SH-SY5Y (cell line): ENCODE measurements around the gene OR2A12.

Source experiments
- GATA2 ChIP-seq: IDR thresholded peaks from 2 replicates; pipeline ENCODE4 v1.6.1; 2011; ENCODE audit warnings: mild to moderate bottlenecking, low read depth, low read length
- GATA3 ChIP-seq: IDR thresholded peaks from 2 replicates; pipeline ENCODE4 v1.6.1; 2011; ENCODE audit warnings: low read depth, mild to moderate bottlenecking, low read length, moderate library complexity

The OR2A12 gene, protein sequence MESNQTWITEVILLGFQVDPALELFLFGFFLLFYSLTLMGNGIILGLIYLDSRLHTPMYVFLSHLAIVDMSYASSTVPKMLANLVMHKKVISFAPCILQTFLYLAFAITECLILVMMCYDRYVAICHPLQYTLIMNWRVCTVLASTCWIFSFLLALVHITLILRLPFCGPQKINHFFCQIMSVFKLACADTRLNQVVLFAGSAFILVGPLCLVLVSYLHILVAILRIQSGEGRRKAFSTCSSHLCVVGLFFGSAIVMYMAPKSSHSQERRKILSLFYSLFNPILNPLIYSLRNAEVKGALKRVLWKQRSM

DNA sequence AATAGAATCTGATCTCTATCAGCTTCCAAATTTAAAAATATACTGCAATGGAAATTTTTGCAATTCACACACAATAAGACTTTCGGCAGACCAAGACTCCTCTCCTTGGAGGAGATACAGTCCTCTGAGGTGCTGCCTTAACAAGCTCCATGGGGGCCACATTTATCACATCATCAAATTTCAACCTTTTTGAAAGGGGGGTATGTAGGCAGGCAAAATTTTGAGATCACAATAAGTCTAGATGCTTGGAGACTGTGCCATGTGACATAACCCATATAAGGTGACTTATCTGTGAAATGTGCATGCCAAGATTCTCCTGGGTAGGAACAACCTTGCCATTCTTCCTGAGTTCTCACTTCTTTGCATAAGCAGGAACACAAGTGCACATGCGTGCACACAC, at the start of gene OR2A12:
TSS of gene OR2A12 (plus strand) at position 301 of the 400 bp plus-strand sequence. CDS start 8,830 bp downstream, outside the sequence.
- TF ChIP-seq GATA2, result no peak

DNA sequence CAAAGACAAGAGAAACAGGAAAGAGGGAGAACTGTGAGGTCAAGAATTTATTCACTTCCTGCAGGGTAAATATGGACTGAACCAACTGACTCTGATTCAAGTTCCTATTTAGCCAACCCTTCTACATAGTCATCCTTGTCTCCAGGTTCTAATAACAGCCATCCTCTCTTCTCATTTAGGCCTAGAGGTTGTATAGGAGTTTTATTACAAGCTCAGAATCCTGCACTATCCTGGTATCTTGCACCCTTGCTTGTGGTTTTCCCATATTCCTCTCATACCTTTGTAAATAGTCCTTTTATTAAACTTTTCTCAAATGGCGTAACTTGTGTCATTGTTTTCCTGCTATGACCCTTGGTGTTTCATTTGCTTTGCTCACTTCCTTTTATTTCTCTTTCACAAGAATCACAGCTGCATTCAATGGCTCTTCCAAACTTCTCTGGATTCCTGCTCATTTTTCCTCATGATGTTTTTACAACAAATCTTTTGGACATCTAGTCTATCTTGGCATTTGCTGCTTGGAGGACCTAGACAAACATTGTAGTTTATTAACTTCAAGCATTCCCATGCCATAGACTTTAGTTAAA, 49.7 kb upstream of the OR2A12 start:
- TF ChIP-seq GATA2, result no peak
- TF ChIP-seq GATA3, result no peak

DNA sequence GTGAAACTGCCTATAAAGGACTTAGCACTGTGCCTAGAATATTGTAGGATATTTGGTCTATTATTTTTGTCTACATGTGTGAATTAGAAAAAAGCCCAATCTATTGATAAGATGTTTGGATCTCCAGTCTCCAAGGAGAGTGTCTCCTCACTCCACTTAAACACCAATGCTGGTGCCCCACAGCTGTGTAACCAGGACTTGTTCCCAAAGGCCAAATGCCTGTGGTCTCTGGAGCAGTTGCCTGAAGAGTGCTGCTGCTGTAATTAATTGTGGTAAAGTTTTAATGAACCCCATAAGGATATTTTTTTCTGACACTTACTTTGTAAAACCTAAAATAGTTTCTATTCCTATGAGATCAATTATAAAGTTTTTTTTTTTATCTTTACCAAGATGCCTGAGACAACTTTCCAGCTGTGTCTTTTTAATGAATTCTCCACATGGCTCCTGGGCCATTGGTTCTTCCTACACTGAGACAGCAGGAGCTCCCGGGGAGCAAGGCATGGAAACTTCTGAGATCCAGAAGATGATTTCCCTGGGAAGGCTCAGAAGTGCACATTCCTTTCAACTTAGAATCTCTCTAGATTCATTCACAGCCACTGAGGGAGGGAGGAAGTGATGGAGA, 48.6 kb upstream of the OR2A12 start:
- TF ChIP-seq GATA2, result no peak
- TF ChIP-seq GATA3, result no peak

DNA sequence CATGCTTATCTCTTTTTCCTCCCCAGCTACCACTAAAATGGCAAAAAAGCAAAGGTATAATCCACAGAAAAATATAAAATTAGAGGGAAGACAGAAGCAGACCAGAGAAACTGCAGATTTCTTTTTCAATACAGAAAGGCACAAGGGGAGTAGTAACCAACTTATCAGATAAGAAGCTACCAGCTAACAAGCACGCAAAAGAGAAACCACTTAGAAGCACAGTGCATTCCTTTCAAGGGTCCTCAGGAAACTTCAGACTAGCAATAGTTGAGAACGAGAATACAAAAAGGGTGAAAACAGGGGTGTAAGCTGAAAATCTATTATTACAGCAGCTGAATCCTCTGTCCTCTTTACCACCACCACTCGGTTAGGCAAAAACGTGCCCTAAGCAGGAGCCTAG, 47.2 kb upstream of the OR2A12 start:
- TF ChIP-seq GATA3, result no peak
- TF ChIP-seq GATA2, result no peak

DNA sequence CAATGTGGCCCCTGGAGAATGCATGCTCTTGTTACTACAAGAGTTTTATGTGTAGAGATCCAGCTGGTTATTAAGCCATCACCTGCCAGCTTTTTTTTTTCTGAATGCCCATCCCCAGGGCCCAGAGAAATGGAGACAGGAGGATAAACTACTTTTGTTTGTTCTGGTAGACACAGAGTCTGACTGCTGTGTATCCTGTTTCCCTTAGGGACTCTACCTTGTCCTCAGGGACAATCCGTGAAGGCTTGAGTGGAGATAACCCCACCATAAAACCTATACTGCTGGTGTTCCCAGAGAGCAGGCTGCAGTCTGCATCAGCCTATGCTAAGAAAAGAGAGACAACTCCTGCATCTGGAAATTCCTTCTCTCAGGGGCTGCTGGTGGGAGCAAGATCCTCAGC, 37.4 kb upstream of the OR2A12 start, which contains the start of gene OR2A5:
TSS of gene OR2A5 (plus strand) at position 301 of the 400 bp plus-strand sequence. CDS start 1,454 bp downstream, outside the sequence.
- TF ChIP-seq GATA2 (no peak), GATA3 (no peak)

DNA sequence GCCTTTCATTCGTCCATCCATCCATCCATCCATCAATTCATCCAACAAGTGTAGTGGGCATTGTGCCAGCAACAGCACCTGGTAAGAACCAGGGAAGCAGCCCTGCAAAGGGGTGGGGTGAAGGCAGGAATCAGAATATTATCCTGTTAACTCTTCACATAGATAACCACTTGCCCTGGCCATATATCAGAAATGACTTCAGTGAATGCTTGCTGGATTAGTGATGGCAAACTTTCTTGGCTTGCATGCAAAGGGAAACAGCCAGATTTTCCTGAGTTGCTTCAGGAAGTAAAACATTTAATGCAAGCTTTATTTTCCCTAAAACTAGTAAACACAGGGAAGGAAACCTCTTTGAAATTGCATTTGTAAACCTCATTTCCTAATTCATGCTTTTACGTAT, 36.6 kb upstream of the OR2A12 start:
- TF ChIP-seq GATA3, result no peak

DNA sequence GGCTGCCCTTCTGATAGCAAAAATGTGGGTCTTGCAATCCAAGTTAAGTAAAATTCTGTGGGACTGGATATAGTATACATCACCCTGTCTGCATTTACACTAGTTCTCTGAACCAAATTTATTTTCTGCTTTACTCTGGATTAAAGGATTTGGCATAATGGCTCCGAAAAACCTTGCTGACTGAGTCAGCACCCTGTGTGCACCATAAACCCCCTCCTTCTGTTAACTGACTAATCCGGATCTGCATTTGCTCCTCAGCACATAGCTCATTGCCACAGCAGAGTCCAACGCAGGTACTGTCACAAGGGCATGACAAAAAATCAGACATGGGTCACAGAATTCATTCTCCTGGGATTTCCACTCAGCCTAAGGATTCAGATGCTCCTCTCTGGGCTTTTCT, 36.0 kb upstream of the OR2A12 start:
- no peak for TF ChIP-seq GATA2

DNA sequence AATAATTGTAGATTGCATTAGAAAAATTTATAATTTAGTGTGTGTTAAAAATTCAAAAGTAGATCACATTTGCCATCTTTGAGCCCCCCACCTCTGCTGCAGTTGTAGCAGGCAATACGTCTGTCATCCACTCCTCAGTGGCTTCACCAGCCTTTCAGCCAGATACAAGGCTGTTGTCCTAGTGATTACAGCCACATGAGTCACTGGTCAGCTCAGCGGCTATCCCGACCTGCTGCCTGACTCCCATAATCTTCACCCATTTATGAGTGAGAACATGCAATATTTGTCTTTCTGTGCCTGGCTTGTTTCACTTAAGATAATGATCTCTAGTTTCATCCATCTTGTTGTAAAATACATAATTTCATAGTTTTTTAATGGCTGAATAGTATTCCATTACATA, 28.1 kb upstream of the OR2A12 start:
- TF ChIP-seq GATA3, result no peak
- no peak for TF ChIP-seq GATA2

DNA sequence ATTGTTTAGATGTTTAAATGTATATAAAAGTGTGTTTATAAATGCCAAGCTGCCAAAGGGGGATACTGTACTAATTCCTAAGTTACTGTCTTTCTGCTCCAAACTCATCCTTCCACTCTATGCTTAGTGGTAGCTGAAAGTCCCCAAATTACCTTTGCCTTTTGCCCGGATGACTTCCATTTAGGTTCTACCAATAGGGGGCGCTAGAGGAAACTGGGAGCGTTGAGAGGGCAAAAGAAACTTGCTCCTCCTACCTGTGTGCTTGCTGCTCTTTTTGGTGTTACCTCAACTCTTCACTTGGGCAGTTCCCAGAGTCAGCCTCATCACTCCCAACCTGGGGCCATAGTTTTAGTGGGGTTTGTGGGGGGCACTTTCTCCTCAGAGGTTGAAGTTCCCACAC, 22.4 kb upstream of the OR2A12 start:
- no peak for TF ChIP-seq GATA2
- TF ChIP-seq GATA3, result no peak

DNA sequence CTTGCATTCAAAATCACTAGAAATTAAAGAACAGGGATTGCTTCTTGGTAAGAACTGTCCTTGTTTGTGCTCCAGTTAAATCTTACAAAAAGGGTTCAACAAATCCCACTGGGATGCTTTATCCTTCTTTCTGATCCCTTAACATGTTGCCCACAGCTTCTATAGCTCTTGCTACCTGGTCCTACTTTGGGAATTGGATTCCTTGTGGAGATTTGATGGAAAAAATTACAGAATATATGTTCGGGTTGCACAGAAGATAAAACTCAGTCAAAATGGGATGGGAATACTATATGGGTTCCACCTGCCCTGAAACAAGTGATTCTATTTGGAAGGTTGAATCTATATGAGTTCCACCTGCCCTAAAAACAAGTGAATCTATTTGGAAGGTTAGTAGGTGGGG, 16.6 kb upstream of the OR2A12 start, which contains the start of gene OR2A25:
TSS of gene OR2A25 (plus strand) at position 301 of the 400 bp plus-strand sequence. CDS start 4,409 bp downstream, outside the sequence.
- TF ChIP-seq GATA2 (no peak), GATA3 (no peak)

DNA sequence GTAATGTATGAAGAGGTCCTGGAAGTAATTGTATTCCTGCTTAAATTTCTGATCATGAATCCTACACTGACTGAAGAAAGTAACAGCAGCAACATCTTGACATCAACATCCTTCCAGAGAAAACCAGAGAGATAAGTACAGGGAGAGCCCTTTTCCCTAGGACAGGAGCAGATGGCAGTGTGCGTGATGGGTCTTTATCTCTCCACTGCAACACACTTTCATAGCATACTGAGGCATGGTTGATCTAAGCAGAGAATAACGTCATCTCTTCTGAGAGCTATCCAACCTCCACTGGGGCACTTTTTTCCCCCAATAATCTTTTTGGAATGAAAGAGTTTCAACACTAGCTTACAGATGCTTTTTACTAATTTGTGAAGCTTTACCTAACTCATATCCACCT, 16.1 kb upstream of the OR2A12 start:
- TF ChIP-seq GATA3 (no peak), GATA2 (no peak)

DNA sequence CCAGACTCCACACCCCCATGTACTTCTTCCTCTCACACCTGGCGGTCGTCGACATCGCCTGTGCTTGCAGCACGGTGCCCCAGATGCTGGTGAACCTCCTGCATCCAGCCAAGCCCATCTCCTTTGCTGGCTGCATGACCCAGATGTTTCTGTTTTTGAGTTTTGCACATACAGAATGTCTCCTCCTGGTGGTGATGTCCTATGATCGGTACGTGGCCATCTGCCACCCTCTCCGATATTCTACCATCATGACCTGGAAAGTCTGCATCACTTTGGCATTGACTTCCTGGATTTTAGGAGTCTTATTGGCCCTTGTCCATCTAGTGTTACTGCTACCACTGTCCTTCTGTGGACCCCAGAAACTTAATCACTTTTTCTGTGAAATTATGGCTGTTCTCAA, 11.7 kb upstream of the OR2A12 start:
- TF ChIP-seq GATA2 (no peak), GATA3 (no peak)

DNA sequence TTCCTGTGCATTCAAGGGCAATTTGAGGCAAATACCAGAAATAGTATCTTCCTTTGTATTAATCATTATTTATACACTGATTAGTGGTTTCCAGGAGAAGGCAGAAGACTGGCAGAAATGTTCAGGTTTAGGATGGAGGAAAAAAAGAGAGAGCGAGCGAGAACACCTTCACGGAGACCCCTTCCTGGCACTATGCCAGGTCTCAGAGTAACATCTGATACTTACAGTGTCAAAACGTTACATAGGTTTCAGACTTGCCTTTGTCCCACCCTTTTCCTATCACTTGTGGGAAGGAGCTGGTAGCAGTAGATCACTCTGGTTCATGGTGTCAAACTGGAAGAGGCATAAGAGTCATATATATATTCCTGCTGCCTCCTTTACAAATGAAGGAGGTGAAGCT, 652 bp downstream of the OR2A12 start:
- TF ChIP-seq GATA3 (no peak), GATA2 (no peak)

DNA sequence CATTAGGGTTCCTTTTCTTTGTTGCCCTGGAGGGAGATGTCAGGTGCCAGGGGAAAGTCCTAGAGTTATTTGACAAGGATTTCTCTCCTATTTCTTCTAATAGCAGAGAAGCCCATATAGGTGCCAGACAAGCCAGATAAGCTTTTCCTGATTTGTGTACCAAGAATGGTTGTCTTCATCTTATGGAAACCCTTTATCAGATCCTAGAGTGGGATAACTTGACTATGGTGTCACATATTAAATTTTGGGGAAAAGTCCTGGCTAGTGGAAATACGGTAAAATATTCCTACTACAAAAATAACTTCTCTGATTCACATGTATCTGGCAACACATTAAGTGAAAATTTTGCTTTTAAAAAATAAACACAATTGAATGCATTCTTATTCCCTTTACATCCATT, 1.2 kb downstream of the OR2A12 start:
- TF ChIP-seq GATA3, result no peak
- TF ChIP-seq GATA2, result no peak

DNA sequence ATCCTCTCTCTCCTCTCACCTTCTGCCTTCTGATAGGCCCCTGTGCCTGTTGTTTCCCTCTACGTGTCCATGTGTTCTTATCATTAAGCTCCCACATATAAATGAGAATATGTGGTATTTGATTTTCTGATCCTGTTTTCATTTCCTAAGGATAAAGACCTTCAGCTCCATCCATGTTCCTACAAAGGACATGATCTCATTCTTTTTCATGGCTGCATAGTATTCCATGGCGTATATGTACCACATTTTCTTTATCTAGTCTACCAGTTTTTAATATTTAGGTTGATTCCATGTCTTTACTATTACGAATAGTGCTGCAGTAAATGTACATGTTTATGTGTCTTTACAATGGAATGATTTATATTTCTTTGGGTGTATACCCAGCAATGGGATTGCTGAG, 4.6 kb downstream of the OR2A12 start:
- TF ChIP-seq GATA2, result no peak
